Embryonic facial prominence (tissue), 1 donor: Measurements from ENCODE around the gene HAUS7.

ENCODE experiments used
- DNase-seq: peaks from one replicate; pipeline ENCODE4 v3.0.0-alpha.2; 2016; ENCODE audit errors: extremely low spot score

The HAUS7 gene

GRCh38 chrX:153456161-153456560, 14.2 kb downstream of the HAUS7 start:
- no peak for DNase-seq

GRCh38 chrX:153455571-153455970, 14.8 kb downstream of the HAUS7 start:
- no peak for DNase-seq

GRCh38 chrX:153454901-153455550, 15.3 kb downstream of the HAUS7 start:
- no peak for DNase-seq

- no peak for DNase-seq
These were observed 19.5 kb downstream of the HAUS7 start for GRCh38 chrX:153450949-153451277.

GRCh38 chrX:153450114-153450948, 20.0 kb downstream of the HAUS7 start:
- DNase-seq: no peak

GRCh38 chrX:153449368-153450113, 20.8 kb downstream of the HAUS7 start:
- no peak for DNase-seq

GRCh38 chrX:153448556-153449367, 21.6 kb downstream of the HAUS7 start:
- DNase-seq: no peak

- no peak for DNase-seq
These were observed 22.8 kb downstream of the HAUS7 start for GRCh38 chrX:153447581-153447960.

GRCh38 chrX:153446950-153447580, 23.3 kb downstream of the HAUS7 start:
- DNase-seq: no peak

GRCh38 chrX:153446636-153446936, 23.8 kb downstream of the HAUS7 start:
- DNase-seq: no peak

- no peak for DNase-seq
These were observed 24.3 kb downstream of the HAUS7 start, which contains the start of gene TREX2 for GRCh38 chrX:153445856-153446635. TREX2 (minus strand) TSS chrX:153446056; CDS start chrX:153445430, 626 bp downstream.

- DNase-seq: no peak
These were observed 25.1 kb downstream of the HAUS7 start for GRCh38 chrX:153445106-153445855.

GRCh38 chrX:153444333-153445011, 25.9 kb downstream of the HAUS7 start:
- no peak for DNase-seq

- DNase-seq: no peak
These were observed 26.7 kb downstream of the HAUS7 start for GRCh38 chrX:153443476-153444332.

GRCh38 chrX:153442463-153442862, 27.9 kb downstream of the HAUS7 start:
- no peak for DNase-seq

- no peak for DNase-seq
These were observed 28.4 kb downstream of the HAUS7 start for GRCh38 chrX:153441981-153442380.

GRCh38 chrX:153441296-153441695, 29.1 kb downstream of the HAUS7 start:
- no peak for DNase-seq

- no peak for DNase-seq
These were observed 29.7 kb downstream of the HAUS7 start for GRCh38 chrX:153440556-153441135.
